Large intestine (tissue), 12 donors: ENCODE data around the gene FNDC10. TPM values are rescaled to one million over a fixed set of nuclear protein-coding genes. Genes with fewer than 3 reads are reported as not detected.
"Not testable (repeated sequence)": the region's sequence is repeated elsewhere in the genome, so short reads cannot be mapped to it uniquely, and the experiment has no call there.

ENCODE experiments used
- DNase-seq, 2 donors: peaks; one replicate each; pipeline versions ENCODE4 v3.0.0 to v3.0.0-alpha.2; 2013
- H3K27ac ChIP-seq: one replicate; pipeline ENCODE4 v1.5.1; 2013; ENCODE audit warnings: low read length
- H3K27me3 ChIP-seq: 2 replicates; pipeline ENCODE4 v1.6.1; 2013; ENCODE audit warnings: low read length; ENCODE audit not compliant: control insufficient read depth, insufficient read depth
- H3K36me3 ChIP-seq: 2 replicates; pipeline ENCODE4 v1.6.1; 2013; ENCODE audit warnings: low read length; ENCODE audit not compliant: control insufficient read depth, insufficient read depth
- H3K4me1 ChIP-seq: one replicate; pipeline ENCODE4 v1.6.1; 2013; ENCODE audit warnings: low read length; ENCODE audit not compliant: control insufficient read depth, insufficient read depth
- H3K4me3 ChIP-seq: one replicate; pipeline ENCODE4 v1.5.1; 2013; ENCODE audit warnings: low read length
- H3K9me3 ChIP-seq: one replicate; pipeline ENCODE4 v1.6.1; 2013; ENCODE audit warnings: mild to moderate bottlenecking, low read depth, low read length, moderate library complexity; ENCODE audit not compliant: control insufficient read depth
- WGBS: methylation state at CpG from one replicate; pipeline ENCODE4 v1.1.5; 2013; ENCODE audit warnings: low lambda C conversion rate; ENCODE audit not compliant: insufficient coverage; 5-methylcytosine and 5-hydroxymethylcytosine counted together
- long read RNA-seq, 11 donors: transcript quantifications; one replicate each; lab custom pipeline, GENCODE V29; 2026
- polyA plus RNA-seq: library from polyadenylated mRNA; unstranded; fragments of 120-200 nt; gene quantifications from one replicate; pipeline ENCODE4 v1.2.1, GENCODE V29; 2013

The FNDC10 gene
- polyA plus RNA-seq: 2.4 TPM
- long read RNA-seq, donor 1, partial matches to known transcripts: 0 of 2 reads
- long read RNA-seq, donor 1, other reads (novel, unspliced or antisense): 0 of 2 reads
- long read RNA-seq, donor 2, transcript FNDC10-201 (1 exons, 2,085 nt): major isoform, 6 of 6 reads
- long read RNA-seq, donor 2, partial matches to known transcripts: 0 of 6 reads
- long read RNA-seq, donor 2, other reads (novel, unspliced or antisense): 0 of 6 reads
- long read RNA-seq, donor 3: 0 reads
- long read RNA-seq, donor 4: 0 reads
- long read RNA-seq, donor 5: 0 reads
- long read RNA-seq, donor 6, transcript FNDC10-201 (1 exons, 2,085 nt): major isoform, 5 of 5 reads
- long read RNA-seq, donor 6, partial matches to known transcripts: 0 of 5 reads
- long read RNA-seq, donor 6, other reads (novel, unspliced or antisense): 0 of 5 reads
- long read RNA-seq, donor 7, partial matches to known transcripts: 0 of 4 reads
- long read RNA-seq, donor 7, other reads (novel, unspliced or antisense): 0 of 4 reads
- long read RNA-seq, donor 8, partial matches to known transcripts: 0 of 1 reads
- long read RNA-seq, donor 8, other reads (novel, unspliced or antisense): 0 of 1 reads
- long read RNA-seq, donor 9, partial matches to known transcripts: 0 of 2 reads
- long read RNA-seq, donor 9, other reads (novel, unspliced or antisense): 0 of 2 reads
- long read RNA-seq, donor 10, partial matches to known transcripts: 0 of 1 reads
- long read RNA-seq, donor 10, other reads (novel, unspliced or antisense): 0 of 1 reads
- long read RNA-seq, donor 11, partial matches to known transcripts: 0 of 4 reads
- long read RNA-seq, donor 11, other reads (novel, unspliced or antisense): 0 of 4 reads

DNA sequence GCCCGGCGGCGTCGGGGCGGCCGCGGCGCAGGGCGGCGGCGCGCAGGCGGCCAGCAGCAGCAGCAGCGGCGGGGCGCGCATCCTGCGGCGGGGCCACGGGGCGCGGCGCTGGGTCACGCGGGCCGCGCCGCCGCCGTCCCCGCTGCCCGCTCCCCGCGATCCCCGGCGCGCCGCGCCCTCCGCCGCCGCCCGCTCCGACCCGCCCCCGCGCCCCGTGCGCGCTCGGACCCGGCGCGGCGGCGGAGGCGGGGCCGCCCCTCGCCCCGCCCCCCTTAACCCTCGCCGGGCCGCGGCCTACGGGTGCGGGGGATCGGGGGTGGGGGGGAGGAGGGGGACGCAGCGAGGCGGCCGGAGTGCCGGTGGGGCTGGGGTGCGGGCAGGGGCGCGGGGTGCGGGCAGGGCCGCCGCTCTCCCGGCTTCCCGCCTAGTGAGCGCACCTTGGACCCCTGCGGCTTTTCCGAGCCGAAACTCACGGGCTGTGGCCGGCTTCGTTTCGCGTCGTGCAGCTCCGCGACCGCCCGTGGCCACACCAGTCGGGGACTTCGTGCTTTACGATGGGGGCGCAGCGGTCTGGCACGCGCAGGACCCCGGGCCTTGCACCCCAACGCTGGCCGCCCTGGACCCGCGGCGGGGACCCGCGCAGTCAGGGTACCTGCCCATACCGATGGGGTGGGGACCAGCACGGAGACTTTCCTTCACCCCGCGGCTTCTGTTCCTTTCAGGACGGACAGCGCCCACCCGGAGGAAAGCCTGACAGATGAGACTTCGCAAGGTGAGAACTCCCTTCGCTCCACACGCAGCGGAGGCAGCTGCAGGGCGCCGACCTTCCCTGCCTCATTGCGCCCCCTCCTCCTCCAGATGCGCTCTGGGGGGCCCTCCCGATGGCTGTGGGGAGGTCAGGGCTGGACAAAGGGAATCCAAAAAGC is at the start of gene FNDC10:
Gene FNDC10 (minus strand): TSS at position 201 of the 926 bp plus-strand sequence. CDS start 120 bp downstream, at position 81.
- no peaks in the 10 kb centered on the region for H3K4me1 ChIP-seq
- H3K4me3 ChIP-seq: no peak within 1 kb of the TSS
- H3K27me3 ChIP-seq: peaks cover 75% of the 10 kb centered on the region
- no CpG with 5 or more reads among the region's 125 CpGs for WGBS
- peaks cover 16% of the 10 kb centered on the region for H3K9me3 ChIP-seq
- peak in 1 of 2 donors; percentile 3 for DNase-seq
- no peak within 1 kb of the TSS for H3K27ac ChIP-seq
- H3K36me3 ChIP-seq: no peaks in the 10 kb centered on the region

DNA sequence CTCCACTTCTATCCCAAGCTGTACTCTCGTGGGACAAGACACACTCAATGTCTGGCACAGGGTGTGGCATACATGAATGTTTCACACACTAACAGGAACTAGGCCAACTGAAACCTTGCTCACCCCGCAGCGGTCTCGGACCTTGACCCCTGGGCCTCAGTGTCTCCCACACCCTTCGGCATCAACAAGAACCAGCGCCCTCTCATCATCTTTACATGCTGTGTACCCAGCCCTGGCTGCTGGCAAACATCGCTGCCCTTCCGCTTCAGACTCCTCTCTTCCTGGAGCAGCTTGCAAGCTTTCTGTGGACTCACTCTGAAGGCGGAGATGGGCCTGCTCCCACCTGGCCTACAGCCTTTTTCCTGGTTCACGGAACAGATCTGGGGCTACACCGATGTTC is 48.3 kb upstream of the FNDC10 start:
- H3K4me1 ChIP-seq, DNase-seq, H3K9me3 ChIP-seq, H3K27ac ChIP-seq, H3K27me3 ChIP-seq, H3K4me3 ChIP-seq: not testable (repeated sequence)
- H3K36me3 ChIP-seq: peaks cover 31% of the 10 kb centered on the region
- no CpG with 5 or more reads among the region's 11 CpGs for WGBS

DNA sequence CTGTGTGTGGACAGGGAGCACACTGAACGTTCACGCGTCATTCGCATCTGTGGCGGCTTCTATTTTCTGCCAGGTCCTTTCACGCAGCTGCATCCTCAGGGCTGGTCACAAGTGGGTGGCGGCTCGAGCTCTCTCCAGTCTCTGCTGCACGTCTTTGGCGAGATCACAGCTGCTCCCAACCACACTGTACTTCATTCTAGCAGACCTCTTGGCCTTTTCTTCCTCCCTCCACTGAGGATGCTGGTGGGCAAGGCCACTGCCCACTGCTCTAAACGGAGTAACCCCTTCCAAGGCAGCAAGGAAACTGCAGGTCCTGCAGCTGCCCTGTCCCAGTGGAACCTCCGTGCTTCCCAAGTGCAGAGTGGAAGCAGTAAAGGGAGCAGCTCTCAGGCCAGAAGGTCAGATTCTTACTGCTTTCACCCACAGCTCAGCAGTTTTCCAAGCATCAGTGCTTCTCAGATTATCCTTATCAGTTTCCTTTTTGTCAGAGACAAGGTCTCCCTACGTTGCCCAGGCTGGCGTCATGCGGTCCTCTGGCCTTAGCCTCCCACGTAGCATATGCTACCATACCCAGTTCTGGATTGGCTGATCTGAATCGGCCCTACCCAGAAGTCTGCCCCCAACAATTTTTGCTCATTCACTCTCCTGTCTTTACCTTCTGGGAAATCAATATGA is 47.8 kb upstream of the FNDC10 start:
- H3K4me1 ChIP-seq, H3K9me3 ChIP-seq, DNase-seq, H3K27me3 ChIP-seq, H3K27ac ChIP-seq, H3K4me3 ChIP-seq: not testable (repeated sequence)
- peaks cover 30% of the 10 kb centered on the region for H3K36me3 ChIP-seq
- no CpG with 5 or more reads among the region's 17 CpGs for WGBS

DNA sequence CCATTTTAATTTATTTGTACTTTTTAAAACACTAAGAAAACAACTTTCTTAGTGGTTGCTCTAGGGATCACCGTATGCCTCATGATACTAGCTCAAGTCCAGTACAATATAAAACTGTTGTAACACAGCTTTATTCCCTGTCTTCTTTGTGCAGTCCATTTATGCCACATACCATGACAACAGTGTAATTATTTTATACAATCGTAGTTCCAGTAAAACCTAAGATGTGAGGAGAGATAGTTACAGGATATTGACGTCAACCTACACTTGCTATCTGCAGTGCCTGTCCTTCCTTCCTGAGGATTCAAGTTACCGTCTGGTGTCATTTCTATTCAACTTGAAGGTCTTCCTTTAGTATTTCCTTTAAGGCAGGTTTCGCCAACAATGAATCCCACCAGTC is 46.4 kb upstream of the FNDC10 start:
- not testable (repeated sequence) for H3K27me3 ChIP-seq, H3K4me1 ChIP-seq, H3K4me3 ChIP-seq, H3K27ac ChIP-seq, H3K9me3 ChIP-seq, DNase-seq
- peaks cover 21% of the 10 kb centered on the region for H3K36me3 ChIP-seq
- no CpG with 5 or more reads among the region's 5 CpGs for WGBS

DNA sequence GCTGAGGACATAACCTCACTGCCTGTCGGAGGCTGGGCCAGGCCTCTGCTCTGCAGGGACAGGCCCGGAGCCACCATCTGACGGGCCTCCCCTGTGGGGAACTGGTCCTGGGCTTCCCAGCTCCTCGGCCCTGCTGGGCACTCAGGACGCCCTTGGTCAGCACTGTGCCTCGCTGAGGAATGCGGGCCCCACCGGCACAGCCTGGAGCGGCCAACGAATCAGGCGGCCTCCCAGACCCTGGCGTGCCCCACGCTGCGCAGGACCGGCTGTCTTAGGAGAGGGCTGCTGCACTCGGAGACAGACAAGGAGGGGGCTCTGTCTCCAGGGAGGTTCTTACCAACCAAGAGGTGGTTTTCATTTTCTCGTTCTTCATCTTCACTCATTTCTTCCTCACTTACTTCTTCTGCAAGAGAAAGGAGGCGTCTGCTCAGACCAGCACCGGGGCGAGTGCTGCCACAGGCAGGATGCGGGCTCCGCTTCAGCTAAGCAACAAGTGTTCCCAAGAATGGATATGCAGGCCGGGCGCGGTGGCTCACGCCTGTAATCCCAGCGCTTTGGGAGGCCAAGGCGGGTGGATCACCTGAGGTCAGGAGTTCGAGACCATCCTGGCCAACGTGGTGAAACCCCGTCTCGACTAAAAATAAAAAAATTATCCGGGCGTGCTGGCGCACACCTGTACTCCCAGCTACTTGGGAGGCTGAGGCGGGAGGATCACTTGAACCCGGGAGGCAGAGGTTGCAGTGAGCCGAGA is 41.0 kb upstream of the FNDC10 start:
- H3K27ac ChIP-seq, H3K36me3 ChIP-seq, H3K27me3 ChIP-seq, H3K4me3 ChIP-seq, H3K4me1 ChIP-seq, DNase-seq, H3K9me3 ChIP-seq: not testable (repeated sequence)
- WGBS: no CpG with 5 or more reads among the region's 38 CpGs

DNA sequence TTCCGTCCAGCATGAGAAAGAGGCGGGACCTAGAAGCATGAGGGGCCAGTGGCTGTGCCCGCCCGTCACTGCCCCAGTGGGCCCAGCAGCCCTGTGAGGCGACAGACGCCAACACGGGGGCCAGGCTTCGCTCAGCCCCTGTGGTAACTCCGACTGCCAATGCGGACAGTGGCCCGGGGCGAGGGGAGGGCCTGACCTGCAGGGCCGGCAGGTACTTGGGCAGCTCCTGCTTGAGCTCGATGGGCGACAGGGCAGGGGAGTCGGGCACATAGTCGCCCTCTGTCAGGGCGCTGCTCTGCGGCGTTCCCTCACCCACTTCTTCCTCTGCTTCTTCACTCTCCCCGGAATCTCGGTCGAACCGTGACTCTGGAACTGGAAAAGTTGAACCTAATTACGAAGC is 40.1 kb upstream of the FNDC10 start:
- WGBS: no CpG with 5 or more reads among the region's 25 CpGs

DNA sequence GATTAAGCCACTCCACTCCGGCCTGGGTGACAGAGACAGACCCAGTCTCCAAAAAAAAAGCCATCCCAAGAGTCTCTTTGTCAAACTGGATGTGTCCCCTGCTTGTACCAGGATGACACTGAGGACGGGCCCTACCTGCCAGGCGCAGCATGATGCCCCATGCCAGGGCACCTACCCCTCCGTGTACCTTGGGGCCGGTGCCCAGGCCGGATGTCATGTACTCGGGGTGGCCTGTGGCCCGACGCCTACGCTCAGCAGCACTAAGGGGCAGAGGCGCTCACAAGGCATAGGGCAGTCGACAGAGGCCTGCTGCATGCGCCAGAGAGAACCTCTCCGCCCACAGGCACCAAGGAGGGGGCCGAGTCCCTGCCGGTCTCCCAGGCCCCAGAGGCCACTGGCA is 39.4 kb upstream of the FNDC10 start:
- H3K4me3 ChIP-seq, DNase-seq, H3K27ac ChIP-seq, H3K4me1 ChIP-seq, H3K27me3 ChIP-seq, H3K9me3 ChIP-seq, H3K36me3 ChIP-seq: not testable (repeated sequence)
- no CpG with 5 or more reads among the region's 16 CpGs for WGBS

More for the DNA sequence above, 40.1 kb upstream of the FNDC10 start:
- not testable (repeated sequence) for H3K4me3 ChIP-seq, H3K27ac ChIP-seq, DNase-seq, H3K27me3 ChIP-seq, H3K36me3 ChIP-seq, H3K4me1 ChIP-seq, H3K9me3 ChIP-seq

DNA sequence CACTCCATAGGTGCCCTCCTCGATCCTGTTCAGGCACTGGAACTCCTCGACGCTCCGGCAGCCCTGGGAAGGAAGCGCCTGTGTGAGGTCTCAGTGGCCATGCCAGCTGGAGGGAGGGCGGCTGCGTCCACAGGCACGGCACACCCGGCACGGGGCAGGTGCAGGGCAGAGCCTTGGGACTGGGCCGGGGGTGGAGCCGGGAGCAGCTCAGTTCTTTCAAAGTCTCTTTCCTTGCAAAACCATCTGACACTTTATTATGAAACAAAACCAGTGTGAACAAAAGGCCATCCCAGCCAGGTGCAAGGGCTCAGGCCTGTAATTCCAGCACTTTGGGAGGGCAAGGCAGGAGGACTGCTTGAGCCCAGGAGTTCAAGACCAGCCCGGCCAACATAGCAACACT is 38.6 kb upstream of the FNDC10 start:
- WGBS: no CpG with 5 or more reads among the region's 13 CpGs
- H3K4me1 ChIP-seq, H3K4me3 ChIP-seq, H3K27me3 ChIP-seq, DNase-seq, H3K36me3 ChIP-seq, H3K9me3 ChIP-seq, H3K27ac ChIP-seq: not testable (repeated sequence)

DNA sequence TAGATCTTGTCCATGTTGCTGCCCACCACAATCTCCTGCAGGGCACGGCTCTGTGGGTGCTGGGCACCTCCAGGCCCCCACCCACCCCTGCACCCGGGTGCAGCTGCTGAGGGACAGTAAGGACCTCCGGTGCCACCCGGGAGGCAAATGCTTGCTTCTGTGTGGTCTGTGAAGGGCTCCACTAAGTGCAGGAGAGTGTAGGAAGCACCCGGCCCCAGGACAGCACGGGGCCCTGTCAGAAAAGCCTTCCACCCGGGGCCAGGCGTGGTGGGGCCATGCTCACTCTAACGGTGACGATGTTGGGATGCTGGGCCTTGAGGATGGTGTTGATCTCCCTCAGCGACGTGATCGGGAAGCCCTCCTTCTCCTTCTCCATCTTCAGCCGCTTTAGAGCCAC is 37.5 kb upstream of the FNDC10 start:
- H3K4me1 ChIP-seq, DNase-seq, H3K9me3 ChIP-seq, H3K36me3 ChIP-seq, H3K4me3 ChIP-seq, H3K27me3 ChIP-seq, H3K27ac ChIP-seq: not testable (repeated sequence)
- no CpG with 5 or more reads among the region's 14 CpGs for WGBS
